Central memory CD4-positive, alpha-beta T cell (primary cell): ENCODE data around the gene PCDHGB5.
"Not testable (repeated sequence)": the region's sequence is repeated elsewhere in the genome, so short reads cannot be mapped to it uniquely, and the experiment has no call there.

ENCODE experiments used
- DNase-seq: peaks from one replicate; pipeline ENCODE4 v3.0.0; 2022

The PCDHGB5 gene

DNA sequence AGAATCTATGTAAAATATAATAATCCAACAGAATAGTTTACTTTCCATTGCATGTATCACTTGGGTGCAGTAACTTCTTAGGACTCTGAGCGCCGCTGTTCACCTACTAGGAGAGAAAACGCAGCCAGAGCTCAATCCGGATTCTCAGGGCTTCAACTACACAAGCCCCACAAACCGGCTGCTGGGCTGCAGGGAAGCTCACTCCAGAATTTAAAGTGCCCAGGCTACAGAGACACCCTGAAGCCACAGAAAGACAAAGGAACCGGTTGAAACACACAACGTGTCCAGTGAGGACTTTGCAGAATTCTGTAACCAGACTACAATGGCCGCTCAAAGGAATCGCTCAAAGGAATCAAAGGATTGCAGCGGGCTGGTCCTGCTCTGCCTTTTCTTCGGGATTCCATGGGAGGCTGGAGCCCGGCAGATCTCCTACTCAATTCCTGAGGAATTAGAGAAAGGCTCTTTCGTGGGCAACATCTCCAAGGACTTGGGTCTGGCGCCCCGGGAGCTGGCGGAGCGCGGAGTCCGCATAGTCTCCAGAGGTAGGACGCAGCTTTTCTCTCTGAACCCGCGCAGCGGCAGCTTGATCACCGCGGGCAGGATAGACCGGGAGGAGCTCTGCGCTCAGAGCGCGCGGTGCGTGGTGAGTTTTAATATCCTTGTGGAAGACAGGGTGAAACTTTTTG is 15.2 kb downstream of the PCDHGB5 start, which contains the start of gene PCDHGA10:
TSS of gene PCDHGA10 (plus strand) at position 134 of the 686 bp plus-strand sequence. CDS start at position 323, 189 bp downstream.
- DNase-seq = peak; percentile 42

DNA sequence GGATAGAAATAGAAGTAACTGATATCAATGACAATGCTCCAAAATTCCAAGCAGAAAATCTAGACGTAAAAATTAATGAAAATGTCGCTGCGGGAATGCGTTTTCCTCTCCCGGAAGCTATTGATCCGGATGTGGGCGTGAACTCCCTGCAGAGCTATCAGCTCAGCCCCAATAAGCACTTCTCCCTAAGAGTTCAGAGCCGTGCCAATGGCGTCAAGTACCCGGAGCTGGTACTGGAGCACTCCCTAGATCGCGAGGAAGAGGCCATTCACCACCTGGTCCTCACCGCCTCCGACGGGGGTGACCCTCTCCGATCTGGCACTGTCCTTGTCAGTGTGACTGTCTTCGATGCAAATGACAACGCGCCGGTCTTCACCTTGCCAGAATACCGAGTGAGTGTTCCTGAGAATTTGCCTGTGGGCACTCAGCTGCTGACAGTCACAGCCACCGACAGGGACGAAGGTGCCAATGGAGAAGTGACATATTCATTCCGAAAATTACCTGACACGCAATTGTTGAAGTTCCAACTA is 15.9 kb downstream of the PCDHGB5 start:
- no peak for DNase-seq

GRCh38 chr5:141414548-141415274 is 17.0 kb downstream of the PCDHGB5 start:
- not testable (repeated sequence) for DNase-seq

- DNase-seq = not testable (repeated sequence)
Observed at GRCh38 chr5:141415275-141415618, 17.5 kb downstream of the PCDHGB5 start.

DNA sequence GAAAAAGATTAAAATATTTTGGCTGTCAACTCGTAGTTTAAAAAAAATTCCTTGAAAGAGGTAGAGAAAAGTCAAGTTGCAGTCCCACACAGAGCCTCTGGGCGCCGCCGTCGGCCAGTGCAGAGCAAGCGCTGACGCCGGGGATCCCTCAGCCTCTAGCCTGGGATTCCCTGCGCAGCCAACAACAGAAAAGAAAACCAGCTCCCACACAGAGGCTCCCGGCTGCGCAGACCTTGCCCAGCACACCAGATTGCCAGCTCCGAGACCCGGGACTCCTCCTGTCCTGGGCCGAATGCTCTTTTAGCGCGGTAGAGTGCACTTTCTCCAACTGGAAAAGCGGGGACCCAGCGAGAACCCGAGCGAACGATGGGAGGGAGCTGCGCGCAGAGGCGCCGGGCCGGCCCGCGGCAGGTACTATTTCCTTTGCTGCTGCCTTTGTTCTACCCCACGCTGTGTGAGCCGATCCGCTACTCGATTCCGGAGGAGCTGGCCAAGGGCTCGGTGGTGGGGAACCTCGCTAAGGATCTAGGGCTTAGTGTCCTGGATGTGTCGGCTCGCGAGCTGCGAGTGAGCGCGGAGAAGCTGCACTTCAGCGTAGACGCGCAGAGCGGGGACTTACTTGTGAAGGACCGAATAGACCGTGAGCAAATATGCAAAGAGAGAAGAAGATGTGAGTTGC is 19.9 kb downstream of the PCDHGB5 start, which contains the start of gene PCDHGB7:
TSS of gene PCDHGB7 (plus strand) at position 184 of the 679 bp plus-strand sequence. CDS start at position 367, 183 bp downstream.
- DNase-seq = not testable (repeated sequence)

- no peak for DNase-seq
Observed at GRCh38 chr5:141419074-141419880, 21.5 kb downstream of the PCDHGB5 start.

DNA sequence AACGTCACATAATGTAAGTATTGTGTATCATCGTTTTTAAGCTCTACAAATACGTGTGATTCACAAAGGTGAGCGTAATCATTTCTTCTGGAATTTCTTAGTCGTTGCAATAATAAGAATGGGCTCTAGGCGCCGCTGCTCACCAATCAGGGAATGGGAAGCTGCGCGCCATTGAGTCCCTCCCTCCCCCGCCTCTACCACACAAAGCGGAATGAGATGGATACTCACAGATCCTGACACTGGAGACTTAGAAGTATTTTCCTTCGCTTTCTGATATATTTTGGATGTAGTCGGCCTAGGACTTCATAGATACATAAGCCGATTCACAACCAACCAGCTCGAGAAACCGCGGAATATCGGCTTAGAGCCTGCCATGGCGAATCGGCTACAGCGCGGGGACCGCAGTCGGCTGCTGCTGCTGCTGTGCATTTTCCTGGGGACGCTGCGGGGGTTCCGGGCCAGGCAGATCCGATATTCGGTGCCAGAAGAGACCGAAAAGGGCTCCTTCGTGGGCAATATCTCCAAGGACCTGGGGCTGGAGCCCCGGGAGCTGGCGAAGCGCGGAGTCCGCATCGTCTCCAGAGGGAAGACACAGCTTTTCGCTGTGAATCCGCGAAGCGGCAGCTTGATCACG is 23.2 kb downstream of the PCDHGB5 start, which contains the start of gene PCDHGA11:
TSS of gene PCDHGA11 (plus strand) at position 197 of the 634 bp plus-strand sequence. CDS start at position 374, 177 bp downstream.
- peak; percentile 28 for DNase-seq

DNA sequence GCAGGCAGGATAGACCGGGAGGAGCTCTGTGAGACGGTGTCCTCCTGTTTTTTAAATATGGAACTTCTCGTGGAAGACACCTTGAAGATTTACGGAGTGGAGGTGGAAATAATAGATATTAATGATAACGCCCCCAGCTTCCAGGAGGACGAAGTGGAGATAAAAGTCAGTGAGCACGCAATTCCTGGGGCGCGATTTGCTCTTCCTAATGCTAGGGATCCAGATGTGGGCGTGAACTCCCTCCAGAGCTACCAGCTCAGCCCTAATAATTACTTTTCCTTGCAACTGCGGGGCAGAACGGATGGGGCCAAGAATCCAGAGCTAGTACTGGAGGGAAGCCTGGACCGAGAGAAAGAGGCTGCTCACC is 23.7 kb downstream of the PCDHGB5 start:
- no peak for DNase-seq

DNA sequence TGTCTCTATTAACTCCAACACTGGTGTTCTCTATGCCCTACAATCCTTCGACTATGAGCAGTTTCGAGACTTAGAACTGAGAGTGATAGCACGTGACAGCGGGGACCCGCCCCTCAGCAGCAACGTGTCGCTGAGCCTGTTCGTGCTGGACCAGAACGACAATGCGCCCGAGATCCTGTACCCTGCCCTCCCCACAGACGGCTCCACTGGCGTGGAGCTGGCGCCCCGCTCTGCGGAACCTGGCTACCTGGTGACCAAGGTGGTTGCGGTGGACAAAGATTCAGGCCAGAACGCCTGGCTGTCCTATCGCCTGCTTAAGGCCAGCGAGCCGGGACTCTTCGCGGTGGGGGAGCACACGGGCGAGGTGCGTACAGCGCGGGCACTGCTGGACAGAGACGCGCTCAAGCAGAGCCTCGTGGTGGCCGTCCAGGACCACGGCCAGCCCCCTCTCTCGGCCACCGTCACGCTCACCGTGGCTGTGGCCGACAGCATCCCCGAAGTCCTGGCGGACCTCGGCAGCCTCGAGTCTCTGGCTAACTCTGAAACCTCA is 25.1 kb downstream of the PCDHGB5 start:
- no peak for DNase-seq

DNA sequence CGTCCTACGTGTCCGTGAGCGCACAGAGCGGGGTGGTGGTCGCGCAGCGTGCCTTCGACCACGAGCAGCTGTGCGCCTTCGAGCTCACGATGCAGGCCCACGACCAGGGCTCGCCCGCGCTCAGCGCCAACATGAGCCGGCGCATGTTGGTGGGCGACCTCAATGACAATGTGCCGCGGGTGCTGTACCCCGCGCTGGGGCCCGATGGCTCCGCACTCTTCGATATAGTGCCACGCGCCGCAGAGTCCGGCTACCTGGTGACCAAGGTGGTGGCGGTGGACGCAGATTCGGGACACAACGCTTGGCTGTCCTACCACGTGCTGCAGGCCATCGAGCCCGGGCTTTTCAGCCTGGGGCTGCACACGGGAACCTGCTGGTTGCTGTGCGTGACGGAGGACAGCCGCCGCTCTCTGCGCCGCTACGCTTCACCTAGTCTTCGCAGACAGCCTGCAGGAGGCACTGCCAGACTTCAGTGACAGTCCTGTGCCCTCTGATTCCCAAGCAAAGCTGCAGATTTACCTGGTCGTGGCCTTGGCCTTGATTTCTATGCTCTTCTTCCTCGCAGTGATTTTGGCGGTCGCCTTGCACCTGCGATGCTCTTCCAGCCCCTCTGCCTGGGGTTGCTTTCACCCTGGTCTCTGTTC is 30.2 kb downstream of the PCDHGB5 start:
- no peak for DNase-seq

GRCh38 chr5:141430332-141431113 is 32.8 kb downstream of the PCDHGB5 start, which contains the start of gene PCDHGA12:
Gene PCDHGA12, plus strand, starts transcription at chr5:141430507. Its CDS starts 253 bp downstream, at chr5:141430760.
- no peak for DNase-seq

DNA sequence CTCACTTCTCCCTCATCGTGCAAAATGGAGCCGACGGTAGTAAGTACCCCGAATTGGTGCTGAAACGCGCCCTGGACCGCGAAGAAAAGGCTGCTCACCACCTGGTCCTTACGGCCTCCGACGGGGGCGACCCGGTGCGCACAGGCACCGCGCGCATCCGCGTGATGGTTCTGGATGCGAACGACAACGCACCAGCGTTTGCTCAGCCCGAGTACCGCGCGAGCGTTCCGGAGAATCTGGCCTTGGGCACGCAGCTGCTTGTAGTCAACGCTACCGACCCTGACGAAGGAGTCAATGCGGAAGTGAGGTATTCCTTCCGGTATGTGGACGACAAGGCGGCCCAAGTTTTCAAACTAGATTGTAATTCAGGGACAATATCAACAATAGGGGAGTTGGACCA is 33.5 kb downstream of the PCDHGB5 start:
- no peak for DNase-seq

DNA sequence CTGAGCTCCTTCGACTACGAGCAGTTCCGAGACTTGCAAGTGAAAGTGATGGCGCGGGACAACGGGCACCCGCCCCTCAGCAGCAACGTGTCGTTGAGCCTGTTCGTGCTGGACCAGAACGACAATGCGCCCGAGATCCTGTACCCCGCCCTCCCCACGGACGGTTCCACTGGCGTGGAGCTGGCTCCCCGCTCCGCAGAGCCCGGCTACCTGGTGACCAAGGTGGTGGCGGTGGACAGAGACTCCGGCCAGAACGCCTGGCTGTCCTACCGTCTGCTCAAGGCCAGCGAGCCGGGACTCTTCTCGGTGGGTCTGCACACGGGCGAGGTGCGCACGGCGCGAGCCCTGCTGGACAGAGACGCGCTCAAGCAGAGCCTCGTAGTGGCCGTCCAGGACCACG is 34.6 kb downstream of the PCDHGB5 start:
- DNase-seq = not testable (repeated sequence)

- not testable (repeated sequence) for DNase-seq
Observed at GRCh38 chr5:141432726-141433125, 35.0 kb downstream of the PCDHGB5 start.

GRCh38 chr5:141434006-141434405 is 36.3 kb downstream of the PCDHGB5 start:
- no peak for DNase-seq

- no peak for DNase-seq
Observed at GRCh38 chr5:141437221-141437620, 39.5 kb downstream of the PCDHGB5 start.

- no peak for DNase-seq
Observed at GRCh38 chr5:141439411-141440141, 41.8 kb downstream of the PCDHGB5 start.

GRCh38 chr5:141440341-141440740 is 42.6 kb downstream of the PCDHGB5 start:
- DNase-seq = no peak

- DNase-seq = no peak
Observed at GRCh38 chr5:141441571-141442170, 43.9 kb downstream of the PCDHGB5 start.
